Activated T-cell treated with anti-CD3 and anti-CD28 coated beads for 1 hour (primary cell): ENCODE results near the gene MORN2.
A peak's percentile ranks its signal among the peaks of the same experiment; 100 is the strongest.
"Not testable (repeated sequence)": the region's sequence is repeated elsewhere in the genome, so short reads cannot be mapped to it uniquely, and the experiment has no call there.

Experiments used
- DNase-seq: peaks from one replicate; pipeline ENCODE4 v3.0.0-alpha.2; 2020; ENCODE audit warnings: low read depth

MORN2 gene

GRCh38 chr2:38875576-38876367 is at the start of gene MORN2, which contains the start of gene DHX57:
TSS of gene MORN2 (plus strand) at chr2:38875976.
TSS of gene DHX57 (minus strand) at chr2:38875934. CDS start at chr2:38868405, 7,529 bp downstream.
- DNase-seq, result peak; percentile 64

GRCh38 chr2:38827539-38828145 is 48.1 kb upstream of the MORN2 start:
- DNase-seq, result not testable (repeated sequence)

- no peak for DNase-seq
These were observed 47.3 kb upstream of the MORN2 start for GRCh38 chr2:38828460-38828859.

GRCh38 chr2:38829971-38830370 is 45.8 kb upstream of the MORN2 start:
- DNase-seq, result no peak

- DNase-seq, result no peak
These were observed 45.1 kb upstream of the MORN2 start for GRCh38 chr2:38830526-38831159.

GRCh38 chr2:38835015-38835601 is 40.7 kb upstream of the MORN2 start:
- DNase-seq, result no peak

- no peak for DNase-seq
These were observed 39.8 kb upstream of the MORN2 start for GRCh38 chr2:38835990-38836389.

- DNase-seq, result no peak
These were observed 39.0 kb upstream of the MORN2 start for GRCh38 chr2:38836791-38837190.

- no peak for DNase-seq
These were observed 25.7 kb upstream of the MORN2 start for GRCh38 chr2:38850045-38850444.

- no peak for DNase-seq
These were observed 19.6 kb upstream of the MORN2 start for GRCh38 chr2:38856165-38856564.

DNA sequence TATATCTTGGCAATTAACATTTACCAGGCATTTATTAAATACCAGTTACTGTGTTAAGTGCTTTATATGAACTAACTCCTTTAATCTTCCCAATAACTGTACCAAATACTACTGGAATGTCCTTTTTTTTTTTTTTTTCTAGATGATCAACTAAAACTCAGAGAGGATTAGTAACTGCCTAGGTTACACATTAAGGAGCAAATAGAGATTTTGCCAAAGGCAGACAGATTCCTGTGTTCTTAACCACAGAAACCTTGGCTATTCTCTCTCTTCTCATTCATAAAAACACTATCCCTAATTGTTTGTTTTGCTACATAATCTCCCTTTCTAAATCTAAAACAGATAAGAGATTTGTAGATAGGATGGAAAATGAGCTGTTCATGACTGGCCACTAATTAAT is 13.3 kb upstream of the MORN2 start:
- DNase-seq, result no peak

DNA sequence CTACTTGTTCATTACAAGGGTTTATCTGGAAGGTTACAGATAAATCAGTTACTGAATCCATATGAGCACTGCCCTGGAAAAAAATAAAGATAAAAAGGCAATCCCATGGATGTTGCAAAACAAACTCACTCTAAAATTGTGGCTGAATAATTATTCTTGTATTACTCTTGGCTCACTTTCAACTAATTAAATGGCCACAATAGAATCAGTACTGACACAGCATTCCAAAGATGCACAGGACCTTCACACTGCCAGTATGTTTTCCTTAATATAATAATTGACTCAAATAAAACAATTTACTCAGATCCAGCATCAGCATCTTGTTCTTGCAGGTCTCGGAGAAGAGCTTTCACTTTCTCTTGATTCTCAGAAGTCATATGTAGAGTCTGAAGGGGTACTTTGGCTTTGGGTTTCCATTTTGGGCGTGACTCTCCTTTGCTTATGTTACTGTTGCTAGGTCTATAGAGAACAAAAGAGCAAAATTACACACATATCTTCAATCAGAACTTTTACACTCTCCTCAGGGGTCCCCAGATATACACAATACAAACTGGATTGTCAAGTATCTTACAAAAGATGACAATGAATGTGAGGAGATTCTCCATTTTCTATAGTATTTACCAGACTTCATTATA is 12.6 kb upstream of the MORN2 start:
- DNase-seq, result no peak

DNA sequence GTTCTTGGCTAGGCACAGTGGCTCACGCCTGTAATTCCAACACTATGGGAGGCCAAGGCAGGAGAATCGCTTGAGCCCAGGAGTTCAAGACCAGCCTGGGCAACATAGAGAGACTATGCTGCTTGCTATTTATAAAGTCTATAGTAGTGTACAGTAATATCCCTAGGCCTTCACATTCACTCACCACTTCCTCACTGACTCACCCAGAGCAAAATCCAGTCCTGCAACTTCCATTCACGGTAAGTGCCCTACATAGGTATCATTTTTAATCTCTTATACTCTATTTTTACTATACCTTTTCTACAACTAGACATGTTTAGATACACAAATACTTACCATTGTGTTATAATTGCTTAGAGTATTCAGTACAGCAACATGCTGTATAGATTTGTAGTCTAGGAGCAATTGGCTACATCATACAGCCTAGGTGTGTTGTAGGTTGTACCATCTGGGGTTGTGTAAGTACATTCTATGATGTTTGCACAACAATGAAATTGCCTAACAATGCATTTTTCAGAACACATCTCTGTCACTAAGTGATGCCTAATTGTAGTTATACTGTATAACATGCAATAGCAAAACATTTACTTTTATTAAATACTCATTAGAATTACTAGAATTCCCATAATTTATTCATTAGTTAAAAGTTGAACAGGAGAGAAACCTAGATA is 8.9 kb upstream of the MORN2 start:
- DNase-seq, result no peak

DNA sequence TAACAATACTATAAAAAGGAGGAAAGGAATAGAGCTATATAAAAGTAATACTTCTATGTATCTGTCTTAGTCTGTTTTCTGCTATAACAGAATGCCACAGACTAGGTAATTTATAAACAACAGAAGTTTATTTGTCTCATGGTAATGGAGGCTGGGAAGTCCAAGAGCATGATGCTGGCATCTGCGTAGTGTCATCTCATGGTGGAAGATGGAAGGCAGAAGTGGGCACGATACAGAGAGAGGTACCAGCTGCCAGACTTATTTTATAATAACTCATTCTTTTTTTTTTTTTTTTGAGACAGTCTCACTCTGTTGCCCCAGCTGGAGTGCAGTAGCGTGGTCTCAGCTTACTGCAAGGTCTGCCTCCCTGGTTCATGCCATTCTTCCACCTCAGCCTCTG is 4.3 kb upstream of the MORN2 start:
- no peak for DNase-seq

GRCh38 chr2:38873763-38874162 is 2.0 kb upstream of the MORN2 start:
- no peak for DNase-seq

DNA sequence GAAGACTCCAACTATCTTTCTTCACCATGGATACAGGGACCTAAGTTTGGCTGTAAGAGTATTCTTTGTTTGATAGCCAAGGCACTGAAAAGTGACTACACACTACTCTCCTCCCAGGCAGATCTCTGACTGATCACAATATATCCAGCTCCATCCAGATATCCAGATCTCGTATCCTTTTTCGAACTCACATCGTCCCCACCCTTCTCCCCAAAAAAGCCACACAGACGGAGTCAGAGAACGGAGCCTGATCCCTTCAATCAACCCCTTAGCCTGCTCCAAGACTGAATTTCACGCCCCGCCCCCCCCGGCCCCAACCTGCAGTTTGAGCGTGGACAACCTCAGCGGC is 575 bp upstream of the MORN2 start:
- no peak for DNase-seq

- no peak for DNase-seq
These were observed 631 bp downstream of the MORN2 start for GRCh38 chr2:38876407-38876806.

DNA sequence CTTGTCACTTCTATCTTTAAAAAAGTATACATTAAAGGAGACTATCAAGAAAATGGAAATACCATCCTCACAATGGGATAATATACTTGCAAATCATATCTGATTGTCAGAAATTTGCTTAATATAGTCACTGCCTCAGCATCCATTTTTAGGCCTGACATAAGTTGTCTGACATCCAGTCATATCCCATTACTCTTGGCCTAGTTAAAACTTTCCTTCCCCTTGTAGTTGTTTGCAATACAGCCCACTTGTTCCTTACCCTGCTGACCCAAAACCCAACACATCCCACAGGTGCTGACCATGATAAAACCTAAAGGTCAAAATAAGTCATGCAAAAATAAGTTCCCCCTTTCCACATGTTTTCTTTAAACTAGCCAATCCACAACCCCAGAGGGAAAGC is 10.3 kb downstream of the MORN2 start:
- DNase-seq, result no peak

- DNase-seq, result no peak
These were observed 11.6 kb downstream of the MORN2 start for GRCh38 chr2:38887347-38887746.

DNA sequence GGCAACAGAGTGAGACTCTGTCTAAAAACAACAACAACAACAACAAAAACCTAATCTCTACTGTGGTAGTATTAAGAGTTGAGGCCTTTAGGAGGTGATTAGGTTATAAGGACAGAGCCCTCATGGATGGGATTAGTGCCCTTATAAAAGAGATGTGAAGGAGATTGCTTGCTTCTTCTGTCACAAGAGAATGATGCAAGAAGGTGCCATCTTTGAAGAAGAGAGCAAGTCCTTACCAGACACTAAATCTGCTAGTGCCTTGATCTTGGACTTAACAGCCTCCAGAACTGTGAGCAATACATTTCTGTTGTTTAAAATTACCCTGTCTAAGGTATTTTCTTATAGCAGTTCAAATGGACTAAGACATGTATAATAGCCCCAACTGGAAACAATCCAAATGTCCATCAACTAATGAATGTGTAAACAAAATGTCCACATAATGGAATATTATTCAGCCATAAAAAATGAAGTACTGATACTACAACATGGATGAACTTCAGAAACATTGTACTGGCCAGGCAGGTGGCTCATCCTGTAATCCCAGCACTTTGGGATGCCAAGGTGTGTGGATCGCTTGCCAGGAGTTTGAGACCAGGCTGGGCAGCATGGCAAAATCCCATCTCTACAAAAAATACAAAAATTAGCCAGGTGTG is 12.3 kb downstream of the MORN2 start:
- no peak for DNase-seq

DNA sequence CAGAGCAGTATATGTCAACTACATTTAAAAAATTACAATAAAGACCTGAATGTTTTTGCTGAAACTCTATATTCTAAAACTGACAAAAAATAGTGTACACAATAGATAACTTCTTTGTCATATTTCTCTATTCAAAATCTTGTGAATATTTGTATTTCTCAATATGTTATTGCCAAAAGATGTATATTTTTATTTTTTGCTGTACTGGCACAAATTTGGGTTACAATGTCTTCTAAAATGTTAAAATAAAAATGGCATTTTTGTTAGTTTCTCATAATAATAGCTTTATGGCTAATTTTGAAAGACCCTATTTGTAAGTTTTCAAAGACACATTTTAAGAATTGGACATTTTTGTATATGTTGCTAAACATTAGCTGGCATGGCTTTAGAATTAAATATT is 13.3 kb downstream of the MORN2 start:
- DNase-seq, result no peak
